Astrocyte of the spinal cord (primary cell): Measurements from ENCODE around the gene INPP4A.

Source experiments
- DNase-seq: peaks from one replicate; pipeline ENCODE4 v3.0.0; 2011; ENCODE audit warnings: low read depth, low spot score
- H3K4me3 ChIP-seq: 2 replicates; pipeline ENCODE4 v1.5.1; 2011; ENCODE audit warnings: low read depth, mild to moderate bottlenecking, low read length, moderate library complexity
- CTCF ChIP-seq: IDR thresholded peaks from 2 replicates; pipeline ENCODE4 v1.5.1; 2012; ENCODE audit warnings: low read depth, mild to moderate bottlenecking, low read length, inconsistent platforms
- in situ Hi-C: cut with HindIII; loops from 2 replicates; pipeline ENCODE4 v1.10.0; 2017; ENCODE audit warnings: low sequenced_read_pairs

The INPP4A gene

GRCh38 chr2:98460573-98461497 lies 16.2 kb downstream of the INPP4A start:
- no peak for TF ChIP-seq CTCF
- in situ Hi-C loops, result no loop called here
- DNase-seq, result no peak
- no peak overlapping the region for H3K4me3 ChIP-seq

- in situ Hi-C loops, result no loop called here
- no peak overlapping the region for H3K4me3 ChIP-seq
- no peak for DNase-seq
- no peak for TF ChIP-seq CTCF
Observed at GRCh38 chr2:98461498-98462049, 16.9 kb downstream of the INPP4A start.

- DNase-seq, result no peak
- no peak for TF ChIP-seq CTCF
- H3K4me3 ChIP-seq, result no peak overlapping the region
- in situ Hi-C loops, result no loop called here
Observed at GRCh38 chr2:98463081-98463481, 18.4 kb downstream of the INPP4A start.

GRCh38 chr2:98463551-98463971 lies 18.9 kb downstream of the INPP4A start:
- no peak for DNase-seq
- H3K4me3 ChIP-seq, result no peak overlapping the region
- in situ Hi-C loops, result no loop called here
- no peak for TF ChIP-seq CTCF

- DNase-seq, result no peak
Observed at GRCh38 chr2:98463988-98464771, 19.5 kb downstream of the INPP4A start.

More at GRCh38 chr2:98463988-98464771, 19.5 kb downstream of the INPP4A start:
- TF ChIP-seq CTCF, result no peak
- H3K4me3 ChIP-seq, result no peak overlapping the region
- in situ Hi-C loops, result no loop called here
